ENCODE data around the gene PSRC1.

DNA sequence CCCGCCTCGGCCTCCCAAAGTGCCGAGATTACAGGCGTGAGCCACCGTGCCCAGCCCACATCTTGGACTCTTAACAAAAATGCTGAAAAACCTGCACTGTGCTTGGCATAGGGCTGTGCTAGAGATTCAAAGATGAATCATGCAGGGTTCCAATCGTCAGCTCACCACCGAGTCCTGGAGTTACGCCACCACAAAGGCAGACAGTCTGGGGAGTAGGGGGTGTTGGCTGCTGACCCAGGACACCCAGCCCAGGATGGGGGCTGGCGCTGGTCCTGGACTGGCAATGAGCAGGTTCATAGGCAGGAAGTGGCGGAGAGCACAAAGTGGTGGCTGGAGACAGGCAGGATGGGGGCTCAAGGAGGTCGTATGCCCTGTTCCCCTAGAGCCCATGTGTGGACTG, 16.0 kb downstream of the PSRC1 start:
- TF ChIP-seq EZH2 (IDR thresholded peaks at IDR 0.05; ENCODE audit: insufficient read depth, poor library complexity, severe bottlenecking) (no peak), EZH2phosphoT487 (IDR thresholded peaks at IDR 0.05; ENCODE audit: insufficient read depth, low read depth) (no peak)
